ENCODE results near the gene HAUS2.

Gene HAUS2

GRCh38 chr15:42576040-42576594 is 27.5 kb downstream of the HAUS2 start:
- no peaks in the 10 kb centered on the region for H3K9me3 ChIP-seq (ENCODE audit: control insufficient read depth, low read length)
- no peaks in the 10 kb centered on the region for H3K4me1 ChIP-seq (ENCODE audit: control insufficient read depth, insufficient read depth, low read length, poor library complexity, severe bottlenecking)
- no peaks in the 10 kb centered on the region for H3K36me3 ChIP-seq (ENCODE audit: control insufficient read depth, insufficient read depth, low read length)
- peak overlapping the region; percentile 68 for H3K4me3 ChIP-seq (ENCODE audit: extremely low read depth, insufficient read depth, low read length, poor library complexity, severe bottlenecking)
- H3K27ac ChIP-seq (ENCODE audit: low read depth, low read length, severe bottlenecking): peak overlapping the region; percentile 49
- WGBS, 2 experiments (ENCODE audit: insufficient coverage in 2 of 2): 8 to 10% methylated on average over 8 to 9 of the region's 16 CpGs

- Histone ChIP-seq H3K4me3 (ENCODE audit: extremely low read depth, insufficient read depth, low read length, poor library complexity, severe bottlenecking) (no peak overlapping the region), H3K27ac (ENCODE audit: low read depth, low read length, severe bottlenecking) (no peak overlapping the region), H3K4me1 (ENCODE audit: control insufficient read depth, insufficient read depth, low read length, poor library complexity, severe bottlenecking) (peaks cover 2% of the 10 kb centered on the region), H3K9me3 (ENCODE audit: control insufficient read depth, low read length) (no peaks in the 10 kb centered on the region), H3K36me3 (ENCODE audit: control insufficient read depth, insufficient read depth, low read length) (no peaks in the 10 kb centered on the region)
- 79 to 100% methylated on average over 1 of the region's 1 CpG for WGBS, 2 experiments (ENCODE audit: insufficient coverage in 2 of 2)
Observed at GRCh38 chr15:42576776-42577175, 28.1 kb downstream of the HAUS2 start.

GRCh38 chr15:42577514-42578031 is 28.9 kb downstream of the HAUS2 start:
- H3K4me3 ChIP-seq (ENCODE audit: extremely low read depth, insufficient read depth, low read length, poor library complexity, severe bottlenecking): no peak overlapping the region
- H3K9me3 ChIP-seq (ENCODE audit: control insufficient read depth, low read length): no peaks in the 10 kb centered on the region
- H3K27ac ChIP-seq (ENCODE audit: low read depth, low read length, severe bottlenecking): no peak overlapping the region
- WGBS, 2 experiments (ENCODE audit: insufficient coverage in 2 of 2): 80% methylated on average over 1 of the region's 1 CpG; no CpG with 5 or more reads in 1 of the 2 experiments
- peaks cover 4% of the 10 kb centered on the region for H3K4me1 ChIP-seq (ENCODE audit: control insufficient read depth, insufficient read depth, low read length, poor library complexity, severe bottlenecking)
- no peaks in the 10 kb centered on the region for H3K36me3 ChIP-seq (ENCODE audit: control insufficient read depth, insufficient read depth, low read length)

GRCh38 chr15:42578984-42579537 is 30.4 kb downstream of the HAUS2 start:
- H3K27ac ChIP-seq (ENCODE audit: low read depth, low read length, severe bottlenecking): no peak overlapping the region
- no CpG with 5 or more reads among the region's 2 CpGs for WGBS, 2 experiments (ENCODE audit: insufficient coverage in 2 of 2)
- H3K4me3 ChIP-seq (ENCODE audit: extremely low read depth, insufficient read depth, low read length, poor library complexity, severe bottlenecking): no peak overlapping the region

GRCh38 chr15:42581272-42581730 is 32.7 kb downstream of the HAUS2 start:
- WGBS, 2 experiments (ENCODE audit: insufficient coverage in 2 of 2): 6% methylated on average over 15 to 28 of the region's 37 CpGs
- Histone ChIP-seq H3K36me3 (ENCODE audit: control insufficient read depth, insufficient read depth, low read length) (peaks cover 6% of the 10 kb centered on the region), H3K9me3 (ENCODE audit: control insufficient read depth, low read length) (no peaks in the 10 kb centered on the region), H3K4me1 (ENCODE audit: control insufficient read depth, insufficient read depth, low read length, poor library complexity, severe bottlenecking) (peaks cover 25% of the 10 kb centered on the region), H3K4me3 (ENCODE audit: extremely low read depth, insufficient read depth, low read length, poor library complexity, severe bottlenecking) (peak overlapping the region; percentile 26), H3K27ac (ENCODE audit: low read depth, low read length, severe bottlenecking) (no peak overlapping the region)

More at GRCh38 chr15:42578984-42579537, 30.4 kb downstream of the HAUS2 start:
- Histone ChIP-seq H3K36me3 (ENCODE audit: control insufficient read depth, insufficient read depth, low read length) (no peaks in the 10 kb centered on the region), H3K4me1 (ENCODE audit: control insufficient read depth, insufficient read depth, low read length, poor library complexity, severe bottlenecking) (peaks cover 18% of the 10 kb centered on the region), H3K9me3 (ENCODE audit: control insufficient read depth, low read length) (no peaks in the 10 kb centered on the region)

- 89 to 92% methylated on average over 6 to 7 of the region's 8 CpGs for WGBS, 2 experiments (ENCODE audit: insufficient coverage in 2 of 2)
- Histone ChIP-seq H3K36me3 (ENCODE audit: control insufficient read depth, insufficient read depth, low read length) (peaks cover 7% of the 10 kb centered on the region), H3K4me1 (ENCODE audit: control insufficient read depth, insufficient read depth, low read length, poor library complexity, severe bottlenecking) (peaks cover 25% of the 10 kb centered on the region), H3K4me3 (ENCODE audit: extremely low read depth, insufficient read depth, low read length, poor library complexity, severe bottlenecking) (no peak overlapping the region), H3K9me3 (ENCODE audit: control insufficient read depth, low read length) (no peaks in the 10 kb centered on the region), H3K27ac (ENCODE audit: low read depth, low read length, severe bottlenecking) (no peak overlapping the region)
Observed at GRCh38 chr15:42582569-42583375, 34.1 kb downstream of the HAUS2 start.

- peaks cover 7% of the 10 kb centered on the region for H3K36me3 ChIP-seq (ENCODE audit: control insufficient read depth, insufficient read depth, low read length)
- H3K9me3 ChIP-seq (ENCODE audit: control insufficient read depth, low read length): no peaks in the 10 kb centered on the region
- peaks cover 25% of the 10 kb centered on the region for H3K4me1 ChIP-seq (ENCODE audit: control insufficient read depth, insufficient read depth, low read length, poor library complexity, severe bottlenecking)
- peak overlapping the region; percentile 46 for H3K27ac ChIP-seq (ENCODE audit: low read depth, low read length, severe bottlenecking)
- H3K4me3 ChIP-seq (ENCODE audit: extremely low read depth, insufficient read depth, low read length, poor library complexity, severe bottlenecking): no peak overlapping the region
- 40% methylated on average over 1 of the region's 4 CpGs; no CpG with 5 or more reads in 1 of the 2 experiments for WGBS, 2 experiments (ENCODE audit: insufficient coverage in 2 of 2)
Observed at GRCh38 chr15:42584031-42584765, 35.6 kb downstream of the HAUS2 start.

- 95 to 100% methylated on average over 4 of the region's 5 CpGs for WGBS, 2 experiments (ENCODE audit: insufficient coverage in 2 of 2)
- H3K9me3 ChIP-seq (ENCODE audit: control insufficient read depth, low read length): no peaks in the 10 kb centered on the region
- H3K4me1 ChIP-seq (ENCODE audit: control insufficient read depth, insufficient read depth, low read length, poor library complexity, severe bottlenecking): peaks cover 2% of the 10 kb centered on the region
- H3K4me3 ChIP-seq (ENCODE audit: extremely low read depth, insufficient read depth, low read length, poor library complexity, severe bottlenecking): no peak overlapping the region
- peaks cover 7% of the 10 kb centered on the region for H3K36me3 ChIP-seq (ENCODE audit: control insufficient read depth, insufficient read depth, low read length)
- H3K27ac ChIP-seq (ENCODE audit: low read depth, low read length, severe bottlenecking): no peak overlapping the region
Observed at GRCh38 chr15:42590619-42591237, 42.1 kb downstream of the HAUS2 start.

GRCh38 chr15:42591238-42591934 is 42.7 kb downstream of the HAUS2 start:
- Histone ChIP-seq H3K36me3 (ENCODE audit: control insufficient read depth, insufficient read depth, low read length) (peaks cover under 1% of the 10 kb centered on the region), H3K27ac (ENCODE audit: low read depth, low read length, severe bottlenecking) (no peak overlapping the region), H3K4me3 (ENCODE audit: extremely low read depth, insufficient read depth, low read length, poor library complexity, severe bottlenecking) (no peak overlapping the region), H3K9me3 (ENCODE audit: control insufficient read depth, low read length) (no peaks in the 10 kb centered on the region), H3K4me1 (ENCODE audit: control insufficient read depth, insufficient read depth, low read length, poor library complexity, severe bottlenecking) (peaks cover 2% of the 10 kb centered on the region)
- 81 to 97% methylated on average over 6 to 7 of the region's 10 CpGs for WGBS, 2 experiments (ENCODE audit: insufficient coverage in 2 of 2)

All from mesodermal cell (in vitro differentiated cells).